Spleen (tissue), 11 donors: ENCODE measurements around the gene ICAM4. TPM values are rescaled to one million over a fixed set of nuclear protein-coding genes. Genes with fewer than 3 reads are reported as not detected.

Experiments used
- DNase-seq: peaks from one replicate; pipeline ENCODE4 v3.0.0-alpha.2; 2020
- H3K27ac ChIP-seq, 8 donors: fragments of 200-600 bp; sonication (generic) in 7 of 8; 1 replicate in 4 of 8; 2 replicates in 4 of 8; pipeline versions ENCODE4 v1.5.0 to v1.8.0; 2016 to 2021; ENCODE audit warnings: inconsistent platforms in 4 of 8, mild to moderate bottlenecking in 4 of 8, moderate library complexity in 1 of 8
- H3K27me3 ChIP-seq, 7 donors: fragments of 200-600 bp; sonication (generic) in 6 of 7; replicated peaks in 1 of 7; 1 replicate in 4 of 7; 2 replicates in 3 of 7; pipeline versions ENCODE4 v1.5.0 to v1.8.0; 2016 to 2021; ENCODE audit warnings: inconsistent platforms in 3 of 7, mild to moderate bottlenecking in 1 of 7
- H3K36me3 ChIP-seq, 6 donors: fragments of 200-600 bp; sonication (generic) in 5 of 6; 1 replicate in 4 of 6; 2 replicates in 2 of 6; pipeline versions ENCODE4 v1.5.0 to v1.8.0; 2016 to 2021; ENCODE audit warnings: inconsistent platforms in 2 of 6
- H3K4me1 ChIP-seq, 6 donors: fragments of 200-600 bp; sonication (generic) in 5 of 6; 1 replicate in 3 of 6; 2 replicates in 3 of 6; pipeline versions ENCODE4 v1.5.0 to v1.8.0; 2016 to 2021; ENCODE audit warnings: inconsistent platforms in 3 of 6
- H3K4me3 ChIP-seq, 8 donors: fragments of 200-600 bp; sonication (generic) in 7 of 8; 1 replicate in 4 of 8; 2 replicates in 4 of 8; pipeline versions ENCODE4 v1.5.0 to v1.8.0; 2016 to 2021; ENCODE audit warnings: inconsistent platforms in 4 of 8, mild to moderate bottlenecking in 4 of 8, moderate library complexity in 2 of 8
- H3K9me3 ChIP-seq, 8 donors: fragments of 200-600 bp; sonication (generic) in 7 of 8; 1 replicate in 4 of 8; 2 replicates in 4 of 8; pipeline versions ENCODE4 v1.5.0 to v1.8.0; 2016 to 2021; ENCODE audit warnings: inconsistent platforms in 4 of 8
- CTCF ChIP-seq, 11 experiments: fragments of 200-600 bp in 7 of 11; fragments of 450-650 bp in 4 of 11; sonication (generic) in 4 of 11; IDR thresholded peaks in 8 of 11; conservative IDR thresholded peaks in 3 of 11; 1 replicate in 7 of 11; 2 replicates in 4 of 11; pipeline versions ENCODE4 v1.4.0 to v1.8.0; 2016 to 2021; ENCODE audit warnings: antibody characterized with exemption in 11 of 11, inconsistent platforms in 4 of 11, mild to moderate bottlenecking in 1 of 11
- POLR2A ChIP-seq, 3 donors: fragments of 450-650 bp; IDR thresholded peaks; one replicate each; pipeline ENCODE4 v1.5.1; 2017; ENCODE audit warnings: antibody characterized with exemption in 3 of 3, mild to moderate bottlenecking in 1 of 3
- POLR2AphosphoS5 ChIP-seq, 3 donors: sonication (generic); formaldehyde crosslinking; IDR thresholded peaks; one replicate each; pipeline ENCODE4 v1.5.1; 2017; ENCODE audit warnings: antibody characterized with exemption in 3 of 3
- WGBS, 5 donors: extraction: QIAGEN DNeasy Blood & Tissue Kit in 3 of 5; methylation state at CpG; one replicate each; pipeline versions ENCODE4 v1.1.5 to v1.1.7; 2013 to 2018; 5-methylcytosine and 5-hydroxymethylcytosine counted together
- intact Hi-C: fragments of 100-400 bp; cut with DNase I; formaldehyde crosslinking; loops from one replicate; pipeline ENCODE4 v1.15.0; 2023; ENCODE audit warnings: low total_unique reads
- polyA plus RNA-seq, 3 donors: library from polyadenylated mRNA; stranded (reverse); fragments of 200-250 nt; gene quantifications; one replicate each; pipeline ENCODE4 v1.2.1, GENCODE V29; 2013
- total RNA-seq, 7 donors: library from RNA; depleted of rRNA in 3 of 7; stranded (reverse); fragments of >200 nt in 3 of 7; fragmentation: NEBNext Ultra II Directional in 4 of 7; extraction: Animal tissue kit (Norgen Biotek cat#: 25700) in 4 of 7; gene quantifications; one replicate each; pipeline versions ENCODE4 v1.1.0 to v1.2.1, GENCODE V29; 2016 to 2021
- donor health status: healthy with polysubstance abuse.
- donor health status: DM: no; HTN: no; CAD: no; lungs with moderate emphysema.
- donor health status: DM: no; HTN: no; CAD: no.
- donor health status: Bipolar disorder and iron deficiency.
- donor health status: healthy.
- donor health status: DM: no; HTN: no; CAD: no.
- donor health status: DM: yes; HTN: yes; CAD: no.

ICAM4 gene
- total and polyA plus RNA-seq, 10 donors: 0.48 to 3.7 (median 1.3) TPM

GRCh38 chr19:10259162-10259905, 27.4 kb upstream of the ICAM4 start:
- Histone ChIP-seq H3K27ac (no peak overlapping the region), H3K4me1 (peaks cover 0 to 24% (median 9%) of the 10 kb centered on the region in 6 donors), H3K36me3 (peaks cover 0 to 57% (median 51%) of the 10 kb centered on the region in 6 donors), H3K9me3 (no peaks in the 10 kb centered on the region), H3K4me3 (no peak overlapping the region), H3K27me3 (no peaks in the 10 kb centered on the region)
- intact Hi-C loops: loop anchor here (10.0 kb wide), 1 partner anchor 145 kb away; the partner anchor contains the start of genes EIF3G and P2RY11
- 55 to 67% (median 64%) methylated on average over 24 to 32 of the region's 32 CpGs for WGBS, 5 donors
- TF ChIP-seq CTCF (IDR thresholded peaks at IDR 0.05 in 8 of 11, conservative IDR thresholded peaks at IDR 0.05 in 3 of 11) (peak in 9 of 11 experiments; percentile 71 to 94 (median 81)), POLR2A (IDR thresholded peaks at IDR 0.05) (no peak), POLR2AphosphoS5 (IDR thresholded peaks at IDR 0.05) (peak; percentile 25 to 70 (median 50))
- DNase-seq: peak; percentile 90

GRCh38 chr19:10260141-10260584, 26.6 kb upstream of the ICAM4 start:
- intact Hi-C loops: no loop called here
- no peak for DNase-seq
- peaks cover 0 to 26% (median 9%) of the 10 kb centered on the region in 6 donors for H3K4me1 ChIP-seq
- peaks cover 0 to 49% (median 42%) of the 10 kb centered on the region in 6 donors for H3K36me3 ChIP-seq
- H3K27me3 ChIP-seq: no peaks in the 10 kb centered on the region
- H3K9me3 ChIP-seq: no peaks in the 10 kb centered on the region
- 61 to 74% (median 70%) methylated on average over 8 of the region's 8 CpGs for WGBS, 5 donors
- no peak overlapping the region for H3K4me3 ChIP-seq
- TF ChIP-seq POLR2AphosphoS5 (IDR thresholded peaks at IDR 0.05) (no peak), CTCF (IDR thresholded peaks at IDR 0.05 in 8 of 11, conservative IDR thresholded peaks at IDR 0.05 in 3 of 11) (no peak), POLR2A (IDR thresholded peaks at IDR 0.05) (no peak)
- H3K27ac ChIP-seq: no peak overlapping the region

GRCh38 chr19:10262771-10263170, 24.0 kb upstream of the ICAM4 start:
- peaks cover 0 to 37% (median 17%) of the 10 kb centered on the region in 6 donors for H3K4me1 ChIP-seq
- intact Hi-C loops: no loop called here
- no peaks in the 10 kb centered on the region for H3K9me3 ChIP-seq
- no peak overlapping the region for H3K27ac ChIP-seq
- no peak overlapping the region for H3K4me3 ChIP-seq
- H3K36me3 ChIP-seq: peaks cover 0 to 23% (median 20%) of the 10 kb centered on the region in 6 donors
- no peaks in the 10 kb centered on the region for H3K27me3 ChIP-seq
- WGBS, 5 donors: 79 to 93% (median 89%) methylated on average over 7 of the region's 7 CpGs
- TF ChIP-seq POLR2AphosphoS5 (IDR thresholded peaks at IDR 0.05): no peak
- no peak for TF ChIP-seq POLR2A (IDR thresholded peaks at IDR 0.05)
- TF ChIP-seq CTCF (IDR thresholded peaks at IDR 0.05 in 8 of 11, conservative IDR thresholded peaks at IDR 0.05 in 3 of 11): no peak
- DNase-seq: no peak

GRCh38 chr19:10266706-10267105, 20.0 kb upstream of the ICAM4 start:
- 77 to 80% (median 79%) methylated on average over 7 of the region's 7 CpGs for WGBS, 5 donors
- intact Hi-C loops: no loop called here
- TF ChIP-seq POLR2AphosphoS5 (IDR thresholded peaks at IDR 0.05) (no peak), POLR2A (IDR thresholded peaks at IDR 0.05) (no peak), CTCF (IDR thresholded peaks at IDR 0.05 in 8 of 11, conservative IDR thresholded peaks at IDR 0.05 in 3 of 11) (no peak)
- Histone ChIP-seq H3K4me1 (peaks cover 0 to 63% (median 30%) of the 10 kb centered on the region in 6 donors), H3K9me3 (no peaks in the 10 kb centered on the region), H3K27me3 (no peaks in the 10 kb centered on the region), H3K36me3 (no peaks in the 10 kb centered on the region), H3K27ac (peak overlapping the region in 1 of 8 donors; percentile 99), H3K4me3 (no peak overlapping the region)
- DNase-seq: no peak
